Type B pancreatic cell (in vitro differentiated cells): ENCODE measurements around the gene PDCD7. TPM values are rescaled to one million over a fixed set of nuclear protein-coding genes. Genes with fewer than 3 reads are reported as not detected.
A peak's percentile ranks its signal among the peaks of the same experiment; 100 is the strongest.

ENCODE experiments used
- DNase-seq: peaks from one replicate; pipeline ENCODE4 v3.0.0; 2021; ENCODE audit warnings: mixed read lengths; ENCODE audit not compliant: unreplicated experiment; ENCODE audit errors: extremely low spot score
- H3K27ac Mint-ChIP-seq: 2 replicates; pipeline ENCODE4 v1.8.0; 2021; ENCODE audit warnings: mild to moderate bottlenecking, mixed read lengths
- H3K27me3 Mint-ChIP-seq: 2 replicates; pipeline ENCODE4 v1.8.0; 2021; ENCODE audit warnings: mixed read lengths
- H3K36me3 Mint-ChIP-seq: 2 replicates; pipeline ENCODE4 v1.8.0; 2021; ENCODE audit warnings: mixed read lengths
- H3K4me1 Mint-ChIP-seq: one replicate; pipeline ENCODE4 v1.8.0; 2021; ENCODE audit warnings: mixed read lengths; ENCODE audit not compliant: unreplicated experiment
- H3K4me3 Mint-ChIP-seq: 2 replicates; pipeline ENCODE4 v1.8.0; 2021; ENCODE audit warnings: mild to moderate bottlenecking, mixed read lengths
- H3K9me3 Mint-ChIP-seq: 2 replicates; pipeline ENCODE4 v1.8.0; 2021; ENCODE audit warnings: mixed read lengths
- CTCF ChIP-seq: fragments of 200-600 bp; sonication (generic); conservative IDR thresholded peaks from 2 replicates; pipeline ENCODE4 v1.5.0; 2021; ENCODE audit warnings: antibody characterized with exemption, mild to moderate bottlenecking
- total RNA-seq: library from RNA; stranded (reverse); gene quantifications from 2 replicates; pipeline ENCODE4 v1.2.1, GENCODE V29; 2021; ENCODE audit warnings: low replicate concordance

Gene PDCD7
- total RNA-seq, 1 donor from 2014 or later, result 38.9 TPM

GRCh38 chr15:65110676-65111292 is 22.8 kb downstream of the PDCD7 start:
- H3K9me3 Mint-ChIP-seq, result no peaks in the 10 kb centered on the region
- peaks cover 37% of the 10 kb centered on the region for H3K36me3 Mint-ChIP-seq
- H3K27ac Mint-ChIP-seq, result no peak overlapping the region
- H3K4me3 Mint-ChIP-seq, result no peak overlapping the region
- no peak for TF ChIP-seq CTCF
- H3K27me3 Mint-ChIP-seq, result no peaks in the 10 kb centered on the region
- no peak for DNase-seq
- H3K4me1 Mint-ChIP-seq, result peaks cover 13% of the 10 kb centered on the region

DNA sequence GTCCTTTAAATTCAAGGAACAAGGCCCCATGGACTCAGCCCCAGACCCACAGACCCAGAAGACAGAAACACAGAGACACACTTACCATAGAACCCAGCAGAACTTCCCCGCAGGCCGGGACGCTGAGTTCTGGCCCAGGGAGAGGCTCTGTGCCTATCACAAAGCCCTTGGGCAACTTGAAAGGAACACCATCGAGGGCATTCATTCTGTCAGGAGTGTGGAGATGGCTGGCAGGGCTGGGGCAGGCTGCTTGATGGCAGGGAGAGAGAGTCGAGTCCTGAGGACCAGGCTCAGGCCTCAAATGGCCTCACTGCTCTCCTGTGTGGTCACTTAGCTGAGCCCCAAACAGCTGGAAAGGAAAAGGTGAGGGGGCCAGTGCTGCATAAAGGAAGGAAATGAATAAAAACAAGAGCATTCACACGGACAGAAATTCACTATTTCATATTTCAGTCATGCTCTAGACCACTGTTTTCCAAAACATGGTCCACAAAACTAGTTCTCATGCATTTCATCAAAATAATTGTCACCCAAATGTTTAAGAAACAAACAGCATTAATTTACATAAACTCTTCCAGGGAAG is 27.5 kb downstream of the PDCD7 start:
- DNase-seq, result no peak
- Mint-ChIP-seq H3K4me1 (peaks cover 13% of the 10 kb centered on the region), H3K4me3 (no peak overlapping the region), H3K36me3 (peaks cover 21% of the 10 kb centered on the region), H3K9me3 (no peaks in the 10 kb centered on the region), H3K27me3 (peaks cover 3% of the 10 kb centered on the region), H3K27ac (no peak overlapping the region)
- no peak for TF ChIP-seq CTCF

GRCh38 chr15:65105038-65105437 is 28.6 kb downstream of the PDCD7 start:
- Mint-ChIP-seq H3K4me3 (no peak overlapping the region), H3K27ac (no peak overlapping the region), H3K36me3 (peaks cover 23% of the 10 kb centered on the region), H3K4me1 (peaks cover 6% of the 10 kb centered on the region), H3K27me3 (peaks cover 3% of the 10 kb centered on the region), H3K9me3 (no peaks in the 10 kb centered on the region)
- no peak for TF ChIP-seq CTCF
- DNase-seq, result no peak

GRCh38 chr15:65102912-65103311 is 30.7 kb downstream of the PDCD7 start:
- no peak overlapping the region for H3K4me3 Mint-ChIP-seq
- TF ChIP-seq CTCF, result no peak
- no peak for DNase-seq

GRCh38 chr15:65101891-65102708 is 31.5 kb downstream of the PDCD7 start:
- Mint-ChIP-seq H3K4me1 (peaks cover 6% of the 10 kb centered on the region), H3K36me3 (peaks cover 25% of the 10 kb centered on the region), H3K9me3 (no peaks in the 10 kb centered on the region), H3K27ac (no peak overlapping the region), H3K27me3 (peaks cover 3% of the 10 kb centered on the region), H3K4me3 (peak overlapping the region; percentile 74)
- DNase-seq, result no peak
- peak; percentile 37 for TF ChIP-seq CTCF

More at GRCh38 chr15:65102912-65103311, 30.7 kb downstream of the PDCD7 start:
- Mint-ChIP-seq H3K4me1 (peaks cover 6% of the 10 kb centered on the region), H3K27ac (no peak overlapping the region), H3K36me3 (peaks cover 26% of the 10 kb centered on the region), H3K9me3 (no peaks in the 10 kb centered on the region), H3K27me3 (peaks cover 3% of the 10 kb centered on the region)
